Measurements from ENCODE around the gene DUSP11.
A peak's percentile ranks its signal among the peaks of the same experiment; 100 is the strongest.

DUSP11 gene

DNA sequence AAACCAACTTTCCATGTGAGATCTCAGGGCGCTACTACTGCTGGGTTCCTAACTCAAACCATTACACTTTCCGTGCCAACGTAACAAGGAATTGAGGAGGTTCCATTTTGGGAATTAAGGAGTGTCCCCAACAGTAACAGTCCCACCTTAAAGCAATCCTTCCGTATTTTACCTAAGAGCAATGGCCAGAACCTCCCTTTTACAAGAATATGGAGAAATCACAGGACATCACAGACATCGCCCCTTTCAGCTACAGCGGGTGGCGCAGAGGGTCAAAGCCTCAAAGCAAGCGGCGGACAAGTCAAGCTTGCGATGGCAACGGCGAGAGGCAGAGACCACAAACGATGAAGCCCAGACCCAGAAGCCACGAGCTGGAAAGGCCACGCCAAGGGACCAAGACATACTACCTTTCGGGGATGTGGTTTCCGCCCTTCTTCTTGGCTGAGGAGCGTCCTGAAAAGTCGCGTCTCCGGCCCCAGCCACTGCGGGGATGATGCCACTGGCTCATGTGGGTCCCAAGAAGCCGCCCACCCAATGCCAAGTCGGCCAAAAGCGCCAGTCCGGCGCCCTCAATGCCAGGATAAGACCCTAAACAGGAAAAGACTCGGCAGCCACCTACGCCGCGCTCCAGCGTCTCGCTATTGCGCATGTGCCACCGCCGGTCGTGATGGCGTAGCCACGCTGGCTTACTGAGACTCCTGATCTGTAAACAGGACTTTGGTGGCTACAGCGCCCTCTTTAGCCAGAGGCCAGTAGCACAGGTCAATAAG is at the start of gene DUSP11:
DUSP11 (minus strand) TSS at position 637 of the 770 bp plus-strand sequence; CDS start at position 508, 129 bp downstream.
- TF ChIP-seq, protein P1, sequence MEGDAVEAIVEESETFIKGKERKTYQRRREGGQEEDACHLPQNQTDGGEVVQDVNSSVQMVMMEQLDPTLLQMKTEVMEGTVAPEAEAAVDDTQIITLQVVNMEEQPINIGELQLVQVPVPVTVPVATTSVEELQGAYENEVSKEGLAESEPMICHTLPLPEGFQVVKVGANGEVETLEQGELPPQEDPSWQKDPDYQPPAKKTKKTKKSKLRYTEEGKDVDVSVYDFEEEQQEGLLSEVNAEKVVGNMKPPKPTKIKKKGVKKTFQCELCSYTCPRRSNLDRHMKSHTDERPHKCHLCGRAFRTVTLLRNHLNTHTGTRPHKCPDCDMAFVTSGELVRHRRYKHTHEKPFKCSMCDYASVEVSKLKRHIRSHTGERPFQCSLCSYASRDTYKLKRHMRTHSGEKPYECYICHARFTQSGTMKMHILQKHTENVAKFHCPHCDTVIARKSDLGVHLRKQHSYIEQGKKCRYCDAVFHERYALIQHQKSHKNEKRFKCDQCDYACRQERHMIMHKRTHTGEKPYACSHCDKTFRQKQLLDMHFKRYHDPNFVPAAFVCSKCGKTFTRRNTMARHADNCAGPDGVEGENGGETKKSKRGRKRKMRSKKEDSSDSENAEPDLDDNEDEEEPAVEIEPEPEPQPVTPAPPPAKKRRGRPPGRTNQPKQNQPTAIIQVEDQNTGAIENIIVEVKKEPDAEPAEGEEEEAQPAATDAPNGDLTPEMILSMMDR (IDR thresholded peaks at IDR 0.05): peak; percentile 67

DNA sequence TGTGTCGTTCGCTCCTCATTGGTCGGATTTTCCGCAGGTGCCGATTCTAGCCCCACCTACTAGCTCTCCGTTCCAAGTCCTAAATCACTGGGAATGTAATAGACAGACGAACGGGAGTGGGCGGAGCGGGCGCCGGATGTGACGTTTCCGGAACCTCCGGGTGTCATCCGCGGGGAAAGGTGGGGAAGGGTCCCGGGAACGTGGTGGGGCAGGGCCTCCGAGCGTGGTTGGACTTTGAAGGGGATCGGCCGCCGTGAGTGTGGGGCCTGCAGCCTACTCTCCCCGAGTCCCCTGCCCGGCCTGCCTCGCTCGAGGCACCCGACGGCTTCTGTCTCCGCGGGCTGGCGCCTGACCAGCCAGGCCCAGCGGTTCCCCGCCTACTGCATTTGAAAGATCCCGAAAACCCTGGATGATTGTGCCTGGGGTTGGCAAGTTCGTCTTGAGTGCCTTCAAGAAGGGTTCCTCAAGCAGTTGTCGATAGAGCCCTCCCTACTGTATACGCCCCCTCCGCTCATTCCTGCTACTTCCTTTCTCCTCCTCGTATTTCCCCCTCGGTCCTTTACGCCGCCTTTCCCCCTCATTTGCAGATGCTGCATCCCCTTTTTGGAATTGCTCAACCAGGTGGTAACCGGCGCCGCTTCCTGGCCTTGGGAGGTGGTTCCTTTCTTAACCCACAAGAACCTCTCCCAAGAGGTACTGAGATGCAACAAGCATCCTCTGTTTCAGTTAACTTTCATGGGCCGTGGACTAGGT is 49.1 kb upstream of the DUSP11 start, which contains the start of gene STAMBP:
STAMBP (plus strand) TSS at position 144 of the 753 bp plus-strand sequence. CDS start 1,896 bp downstream, outside the sequence.
- TF ChIP-seq, protein P1 (IDR thresholded peaks at IDR 0.05): no peak

DNA sequence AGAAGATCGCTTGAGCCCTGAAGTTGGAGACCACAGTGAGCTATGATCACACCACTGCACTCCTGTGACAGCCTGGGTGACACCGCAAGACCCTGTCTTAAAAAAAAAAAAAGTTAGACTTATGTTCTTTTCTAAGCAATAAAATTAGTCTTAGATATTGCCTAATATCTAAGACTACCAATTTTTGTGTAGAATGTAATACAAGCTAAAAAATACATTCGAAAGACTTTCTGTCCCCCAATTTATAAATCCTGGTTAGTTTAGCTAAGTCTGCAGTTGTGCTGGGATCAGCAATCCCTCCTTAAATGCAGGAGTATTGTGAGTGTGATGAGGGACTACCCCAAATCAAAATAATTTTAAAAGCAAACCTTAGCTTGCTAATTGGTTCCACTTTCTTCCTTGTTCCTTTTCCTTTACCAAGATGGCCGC is 48.5 kb upstream of the DUSP11 start:
- TF ChIP-seq, protein P1 (IDR thresholded peaks at IDR 0.05): no peak

DNA sequence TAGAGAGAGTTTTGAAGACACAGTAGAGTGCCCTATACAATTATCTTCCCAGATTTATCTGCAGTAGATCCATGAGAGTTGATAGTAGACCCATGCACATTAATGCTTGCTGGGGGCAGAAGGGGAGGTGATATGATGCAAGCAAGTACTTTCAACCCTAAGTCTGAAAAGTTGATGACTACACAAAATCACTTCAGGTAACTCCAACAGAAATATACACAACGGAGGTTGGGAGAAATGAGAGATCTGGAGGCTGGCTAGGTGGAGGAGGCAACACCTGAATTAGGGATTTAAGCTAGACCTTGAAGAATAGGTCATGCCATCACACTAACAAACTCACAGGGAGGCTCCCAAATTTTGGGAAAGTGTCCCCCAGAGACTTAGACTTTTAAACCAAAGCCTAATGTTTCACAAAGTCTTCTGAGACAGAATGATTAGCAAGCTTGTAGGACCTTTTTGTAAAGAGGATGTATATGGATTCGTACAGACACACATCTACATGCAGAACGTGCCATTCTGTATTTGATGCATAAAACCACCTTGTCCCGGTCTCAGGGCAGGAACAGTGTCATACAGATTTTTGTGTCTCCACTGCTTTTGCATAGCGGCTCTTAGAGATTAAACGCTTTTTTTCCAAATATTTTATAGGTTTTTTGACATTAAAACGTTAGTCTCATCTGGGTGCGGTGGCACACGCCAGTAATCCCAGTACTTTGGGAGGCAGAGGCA is 47.9 kb upstream of the DUSP11 start:
- TF ChIP-seq, protein P1 (IDR thresholded peaks at IDR 0.05): no peak

DNA sequence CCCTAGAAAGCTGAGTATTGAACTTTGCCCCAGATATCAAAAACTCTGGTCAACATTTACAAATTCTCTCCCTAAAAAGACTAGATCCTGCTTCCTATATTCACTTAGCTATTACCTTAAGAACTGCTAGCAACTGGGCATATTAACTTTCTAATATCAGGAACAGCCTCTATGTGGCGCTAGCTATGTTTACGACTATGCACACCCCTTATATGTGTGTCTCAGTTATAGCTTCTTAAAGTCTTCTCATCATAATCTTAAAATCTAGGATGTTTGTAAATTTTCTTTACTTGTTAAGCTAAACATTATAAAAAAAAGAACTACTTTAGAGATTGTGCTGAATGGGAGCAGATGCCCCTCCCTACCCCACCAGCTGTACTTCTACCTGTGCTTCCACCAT is 47.1 kb upstream of the DUSP11 start:
- TF ChIP-seq, protein P1 (IDR thresholded peaks at IDR 0.05): peak; percentile 23; the same call in 1 of the 2 replicates

DNA sequence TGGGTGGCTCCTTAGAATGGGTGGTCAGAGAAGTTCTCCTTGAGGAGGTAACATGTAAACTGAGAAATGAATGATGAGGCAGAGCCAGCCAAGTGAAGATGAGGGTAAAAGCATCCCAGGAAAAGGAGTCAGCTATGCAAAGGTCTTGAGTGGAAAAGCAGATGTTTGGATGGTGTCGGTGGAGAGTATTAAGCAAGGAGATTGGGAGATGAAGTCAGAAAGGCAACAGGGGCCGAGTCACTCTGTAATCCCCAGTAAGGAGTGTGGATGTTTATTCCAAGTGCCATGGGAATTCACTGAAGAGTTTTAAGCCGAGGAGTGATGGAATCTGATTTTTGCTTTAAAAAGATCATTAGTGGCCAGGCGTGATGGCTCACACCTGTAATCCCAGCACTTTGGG is 45.5 kb upstream of the DUSP11 start:
- TF ChIP-seq, protein P1 (IDR thresholded peaks at IDR 0.05): no peak

DNA sequence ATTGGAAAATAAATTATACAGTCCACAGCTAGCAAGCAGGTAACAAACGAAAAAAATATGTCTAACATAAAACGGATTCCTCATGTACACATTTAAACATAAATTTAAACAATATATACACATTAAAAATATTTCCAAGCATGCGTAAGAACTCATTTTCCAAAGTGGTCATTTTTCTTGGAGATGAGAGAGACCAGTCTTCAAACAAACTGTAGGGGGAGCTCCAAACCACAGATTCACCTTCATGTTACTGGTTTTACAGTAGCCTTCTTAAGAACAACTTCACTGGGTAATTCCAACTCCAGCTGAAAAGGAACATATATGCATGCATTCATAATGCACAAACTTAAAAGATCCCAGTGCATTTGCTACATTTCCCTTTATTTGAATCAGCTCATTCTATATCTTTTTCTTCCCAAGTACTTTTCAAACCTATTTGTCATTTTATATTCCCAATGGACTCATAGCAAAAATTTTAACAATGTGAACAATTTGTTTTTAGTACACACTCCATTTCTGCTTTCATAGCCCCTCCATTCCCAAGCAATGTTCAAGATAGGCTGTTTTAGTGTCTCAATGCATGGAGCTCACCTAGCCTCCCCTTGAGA is 44.1 kb upstream of the DUSP11 start:
- TF ChIP-seq, protein P1 (IDR thresholded peaks at IDR 0.05): peak; percentile 58

All from LNCAP (cell line).